Keratinocyte (primary cell): ENCODE measurements around the gene VCAN. TPM values are rescaled to one million over a fixed set of nuclear protein-coding genes. Genes with fewer than 3 reads are reported as not detected.

Experiments
- DNase-seq: peaks from one replicate; pipeline ENCODE4 v3.0.0-alpha.2; 2011; ENCODE audit warnings: low read depth, missing footprints, low spot score
- FAIRE-seq: peaks from 2 replicates; lab custom pipeline; 2011; peaks lifted over from hg19 to GRCh38; lab: Jason Lieb, UNC
- H2AFZ ChIP-seq: 2 replicates; pipeline ENCODE4 v1.6.0; 2012; ENCODE audit warnings: low read length, control low read depth, inconsistent platforms; ENCODE audit not compliant: control insufficient read depth
- H3K27ac ChIP-seq: 2 replicates; pipeline ENCODE4 v1.5.1; 2011; ENCODE audit warnings: low read length; ENCODE audit not compliant: control insufficient read depth, insufficient read depth
- H3K27me3 ChIP-seq: 3 replicates; pipeline ENCODE4 v1.6.0; 2011; ENCODE audit warnings: low read length; ENCODE audit not compliant: control insufficient read depth, insufficient read depth; ENCODE audit errors: extremely low read depth
- H3K36me3 ChIP-seq, 2 experiments: 2 replicates in 1 of 2; 3 replicates in 1 of 2; pipeline ENCODE4 v1.5.1; 2011; ENCODE audit warnings: low read length in 2 of 2, mild to moderate bottlenecking in 1 of 2; ENCODE audit not compliant: control insufficient read depth in 2 of 2, insufficient read depth in 2 of 2; ENCODE audit errors: extremely low read depth in 1 of 2
- H3K4me1 ChIP-seq: 3 replicates; pipeline ENCODE4 v1.5.1; 2011; ENCODE audit warnings: low read length; ENCODE audit not compliant: control insufficient read depth, insufficient read depth; ENCODE audit errors: extremely low read depth
- H3K4me2 ChIP-seq: 3 replicates; pipeline ENCODE4 v1.6.0; 2011; ENCODE audit warnings: low read depth, low read length; ENCODE audit not compliant: control insufficient read depth, insufficient read depth; ENCODE audit errors: extremely low read depth
- H3K4me3 ChIP-seq, 3 experiments: fragments of 200-600 bp in 1 of 3; sonication (generic) in 1 of 3; 2 replicates in 2 of 3; 3 replicates in 1 of 3; pipeline ENCODE4 v1.5.1; 2011 to 2016; ENCODE audit warnings: low read length in 3 of 3, mild to moderate bottlenecking in 3 of 3, control low read depth in 2 of 3, inconsistent platforms in 1 of 3, low read depth in 1 of 3, mixed read lengths in 1 of 3, mixed run types in 1 of 3, moderate library complexity in 1 of 3; ENCODE audit not compliant: control insufficient read depth in 2 of 3, insufficient read depth in 2 of 3; ENCODE audit errors: extremely low read depth in 1 of 3
- H3K79me2 ChIP-seq: 2 replicates; pipeline ENCODE4 v1.6.0; 2012; ENCODE audit warnings: low read length; ENCODE audit not compliant: control insufficient read depth, insufficient read depth
- H3K9ac ChIP-seq: 3 replicates; pipeline ENCODE4 v1.6.0; 2011; ENCODE audit warnings: low read length; ENCODE audit not compliant: control insufficient read depth, insufficient read depth; ENCODE audit errors: extremely low read depth
- H3K9me1 ChIP-seq: 3 replicates; pipeline ENCODE4 v1.6.0; 2011; ENCODE audit warnings: low read length; ENCODE audit not compliant: control insufficient read depth, insufficient read depth; ENCODE audit errors: extremely low read depth
- H3K9me3 ChIP-seq: 2 replicates; pipeline ENCODE4 v1.5.1; 2012; ENCODE audit warnings: low read depth, low read length; ENCODE audit not compliant: control insufficient read depth
- H4K20me1 ChIP-seq: 3 replicates; pipeline ENCODE4 v1.6.0; 2011; ENCODE audit warnings: low read length; ENCODE audit not compliant: control insufficient read depth, insufficient read depth; ENCODE audit errors: extremely low read depth
- EZH2 ChIP-seq: IDR thresholded peaks from one replicate; pipeline ENCODE4 v1.6.1; 2012; ENCODE audit warnings: inconsistent platforms, mild to moderate bottlenecking, low read length, moderate library complexity
- dilution Hi-C: fragments of 300-500 bp; cut with MboI; formaldehyde crosslinking; loops from one replicate; pipeline ENCODE4 v1.7.0; 2020; ENCODE audit warnings: low sequenced_read_pairs; ENCODE audit not compliant: extremely low pct_ligation_motif_present
- polyA plus RNA-seq, 5 experiments: library from polyadenylated mRNA; depleted of rRNA in 3 of 5; stranded (reverse) in 3 of 5; stranded (forward) in 1 of 5; unstranded in 1 of 5; fragments of >200 nt; gene quantifications; 1 replicate in 1 of 5; 2 replicates in 3 of 5; 3 replicates in 1 of 5; pipeline versions ENCODE4 v1.2.1 to v1.2.3, GENCODE V29; 2011 to 2012; ENCODE audit warnings: missing spikeins in 2 of 5, low read depth in 1 of 5, low replicate concordance in 1 of 5
- TF ChIP-seq, protein P1 (sequence below), 3 experiments: IDR thresholded peaks in 1 of 3; conservative IDR thresholded peaks in 1 of 3; optimal IDR thresholded peaks in 1 of 3; 2 replicates in 2 of 3; 3 replicates in 1 of 3; pipeline versions ENCODE3 to v1.5.1; 2011; ENCODE audit warnings: low read length in 3 of 3, mild to moderate bottlenecking in 3 of 3, moderate library complexity in 2 of 3, control low read depth in 1 of 3, inconsistent platforms in 1 of 3; ENCODE audit not compliant: insufficient read depth in 2 of 3; ENCODE audit errors: extremely low read depth in 1 of 3

VCAN gene
- polyA plus RNA-seq, 1 donor (not counting 4 experiments of a cell fraction or from before 2014, with no cell fraction given), result 1.9 TPM

DNA sequence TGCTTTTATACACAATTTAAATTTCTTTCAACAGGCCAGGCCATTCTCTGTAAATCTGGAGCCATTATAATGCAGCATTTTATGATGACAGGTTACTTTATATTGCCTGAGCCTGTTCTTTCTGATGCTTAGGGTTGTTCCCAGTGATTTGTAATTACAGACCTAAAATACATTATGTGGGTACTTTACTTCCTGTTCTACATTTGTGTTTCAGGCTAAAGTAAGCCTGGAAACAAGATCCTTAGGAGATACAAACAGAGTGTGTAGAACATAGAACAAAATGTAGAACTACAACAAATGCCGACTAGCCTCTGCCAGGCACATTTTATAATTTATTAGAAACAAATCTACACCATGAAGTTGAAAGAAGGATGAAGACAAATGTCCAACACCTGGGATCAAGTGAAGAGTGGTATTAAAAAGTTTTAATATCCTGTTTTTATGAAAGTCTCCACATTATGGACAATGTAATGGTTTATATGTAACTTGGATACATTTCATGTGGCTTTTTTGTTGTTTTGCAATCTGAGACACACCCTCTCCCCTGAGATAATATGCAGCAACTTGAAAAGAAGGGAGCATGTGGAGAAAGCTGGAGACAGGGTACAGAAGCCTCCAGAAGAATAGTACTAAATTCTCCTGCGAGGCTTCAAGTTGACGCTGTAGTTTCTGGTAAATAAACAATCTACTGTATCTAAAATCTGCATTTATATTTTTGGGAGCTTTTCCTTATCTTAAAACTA is 46.9 kb downstream of the VCAN start:
- Histone ChIP-seq H3K9me3 (no peaks in the 10 kb centered on the region), H3K27ac (no peak overlapping the region), H3K9ac (no peak overlapping the region), H4K20me1 (no peaks in the 10 kb centered on the region), H3K4me3 (no peak overlapping the region), H2AFZ (no peak overlapping the region), H3K79me2 (no peaks in the 10 kb centered on the region), H3K27me3 (no peaks in the 10 kb centered on the region), H3K36me3 (no peaks in the 10 kb centered on the region), H3K4me2 (no peak overlapping the region), H3K4me1 (no peaks in the 10 kb centered on the region), H3K9me1 (no peaks in the 10 kb centered on the region)
- DNase-seq (no peak), FAIRE-seq (no peak)
- dilution Hi-C loops, result no loop called here
- TF ChIP-seq, protein P1, sequence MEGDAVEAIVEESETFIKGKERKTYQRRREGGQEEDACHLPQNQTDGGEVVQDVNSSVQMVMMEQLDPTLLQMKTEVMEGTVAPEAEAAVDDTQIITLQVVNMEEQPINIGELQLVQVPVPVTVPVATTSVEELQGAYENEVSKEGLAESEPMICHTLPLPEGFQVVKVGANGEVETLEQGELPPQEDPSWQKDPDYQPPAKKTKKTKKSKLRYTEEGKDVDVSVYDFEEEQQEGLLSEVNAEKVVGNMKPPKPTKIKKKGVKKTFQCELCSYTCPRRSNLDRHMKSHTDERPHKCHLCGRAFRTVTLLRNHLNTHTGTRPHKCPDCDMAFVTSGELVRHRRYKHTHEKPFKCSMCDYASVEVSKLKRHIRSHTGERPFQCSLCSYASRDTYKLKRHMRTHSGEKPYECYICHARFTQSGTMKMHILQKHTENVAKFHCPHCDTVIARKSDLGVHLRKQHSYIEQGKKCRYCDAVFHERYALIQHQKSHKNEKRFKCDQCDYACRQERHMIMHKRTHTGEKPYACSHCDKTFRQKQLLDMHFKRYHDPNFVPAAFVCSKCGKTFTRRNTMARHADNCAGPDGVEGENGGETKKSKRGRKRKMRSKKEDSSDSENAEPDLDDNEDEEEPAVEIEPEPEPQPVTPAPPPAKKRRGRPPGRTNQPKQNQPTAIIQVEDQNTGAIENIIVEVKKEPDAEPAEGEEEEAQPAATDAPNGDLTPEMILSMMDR (optimal IDR thresholded peaks at IDR 0.05 in 1 of 3, IDR thresholded peaks at IDR 0.05 in 1 of 3, conservative IDR thresholded peaks at IDR 0.05 in 1 of 3; ENCODE audit: extremely low read depth in 1 of 3, insufficient read depth in 2 of 3, low read length in 3 of 3), result no peak
- TF ChIP-seq EZH2, result no peak

DNA sequence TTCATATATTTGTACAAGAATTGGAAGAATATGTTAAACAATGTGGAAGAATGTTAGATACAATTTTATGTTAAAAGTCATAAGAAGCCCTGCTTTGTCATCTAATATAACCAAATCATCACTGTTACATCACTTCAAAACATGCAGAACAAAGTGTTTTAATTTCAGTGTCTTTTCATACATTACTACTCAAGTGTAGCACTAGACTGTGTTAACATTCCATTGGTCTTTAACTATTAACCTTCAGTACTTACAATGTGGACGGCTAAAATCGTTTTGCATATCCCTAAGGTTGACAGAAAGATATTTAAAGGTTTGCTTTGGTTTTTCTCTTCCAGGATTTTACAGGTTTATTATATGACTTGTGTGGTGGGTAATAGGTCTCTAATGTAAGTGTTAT is 50.9 kb downstream of the VCAN start:
- H3K4me2 ChIP-seq, result no peak overlapping the region
- dilution Hi-C loops, result no loop called here
- no peak for DNase-seq

More for the DNA sequence above, 50.9 kb downstream of the VCAN start:
- Histone ChIP-seq H3K4me3 (no peak overlapping the region), H3K27me3 (no peaks in the 10 kb centered on the region), H3K79me2 (no peaks in the 10 kb centered on the region), H3K9me1 (no peaks in the 10 kb centered on the region), H3K9me3 (no peaks in the 10 kb centered on the region), H3K36me3 (no peaks in the 10 kb centered on the region), H3K27ac (no peak overlapping the region), H4K20me1 (no peaks in the 10 kb centered on the region), H2AFZ (no peak overlapping the region), H3K4me1 (no peaks in the 10 kb centered on the region), H3K9ac (no peak overlapping the region)
- TF ChIP-seq EZH2, result no peak
- TF ChIP-seq, protein P1 (optimal IDR thresholded peaks at IDR 0.05 in 1 of 3, IDR thresholded peaks at IDR 0.05 in 1 of 3, conservative IDR thresholded peaks at IDR 0.05 in 1 of 3; ENCODE audit: extremely low read depth in 1 of 3, insufficient read depth in 2 of 3, low read length in 3 of 3), result no peak
- FAIRE-seq, result no peak
